ENCODE measurements around the gene HS2ST1. TPM values are rescaled to one million over a fixed set of nuclear protein-coding genes. Genes with fewer than 3 reads are reported as not detected.

HS2ST1 gene
- polyA plus RNA-seq, 1 donor (not counting 4 experiments of a cell fraction or from before 2014, with no cell fraction given): 18.7 TPM

- Histone ChIP-seq H3K27me3 (ENCODE audit: control insufficient read depth, extremely low read depth, insufficient read depth, low read length) (no peaks in the 10 kb centered on the region), H4K20me1 (ENCODE audit: control insufficient read depth, extremely low read depth, insufficient read depth, low read length) (no peaks in the 10 kb centered on the region), H3K9me3 (ENCODE audit: control insufficient read depth, low read depth, low read length) (no peaks in the 10 kb centered on the region), H3K9ac (ENCODE audit: control insufficient read depth, extremely low read depth, insufficient read depth, low read length) (no peak overlapping the region), H3K79me2 (ENCODE audit: control insufficient read depth, insufficient read depth, low read length) (no peaks in the 10 kb centered on the region), H3K27ac (ENCODE audit: control insufficient read depth, insufficient read depth, low read length) (no peak overlapping the region), H3K4me1 (ENCODE audit: control insufficient read depth, extremely low read depth, insufficient read depth, low read length) (no peaks in the 10 kb centered on the region), H3K4me2 (ENCODE audit: control insufficient read depth, extremely low read depth, insufficient read depth, low read depth, low read length) (no peak overlapping the region), H3K4me3 (ENCODE audit: control insufficient read depth in 2 of 3, extremely low read depth in 1 of 3, insufficient read depth in 2 of 3, low read depth in 1 of 3, low read length in 3 of 3) (no peak overlapping the region), H2AFZ (ENCODE audit: control insufficient read depth, low read length) (no peak overlapping the region), H3K36me3 (ENCODE audit: control insufficient read depth in 2 of 2, extremely low read depth in 1 of 2, insufficient read depth in 2 of 2, low read length in 2 of 2) (no peaks in the 10 kb centered on the region), H3K9me1 (ENCODE audit: control insufficient read depth, extremely low read depth, insufficient read depth, low read length) (no peaks in the 10 kb centered on the region)
- TF ChIP-seq EZH2 (IDR thresholded peaks at IDR 0.05; ENCODE audit: low read length) (no peak), CTCF (optimal IDR thresholded peaks at IDR 0.05 in 1 of 3, IDR thresholded peaks at IDR 0.05 in 1 of 3, conservative IDR thresholded peaks at IDR 0.05 in 1 of 3; ENCODE audit: extremely low read depth in 1 of 3, insufficient read depth in 2 of 3, low read length in 3 of 3) (no peak)
- DNase-seq (ENCODE audit: low read depth, low spot score): no peak
- no peak for FAIRE-seq
- dilution Hi-C loops (cut with MboI; ENCODE audit: extremely low pct_ligation_motif_present, low sequenced_read_pairs): no loop called here
Measured at GRCh38 chr1:87028576-87028975, 114.1 kb downstream of the HS2ST1 start.

GRCh38 chr1:87030740-87031690, 116.6 kb downstream of the HS2ST1 start:
- H3K4me1 ChIP-seq (ENCODE audit: control insufficient read depth, extremely low read depth, insufficient read depth, low read length): no peaks in the 10 kb centered on the region
- no peaks in the 10 kb centered on the region for H3K27me3 ChIP-seq (ENCODE audit: control insufficient read depth, extremely low read depth, insufficient read depth, low read length)
- DNase-seq (ENCODE audit: low read depth, low spot score) (no peak), FAIRE-seq (no peak)
- H3K27ac ChIP-seq (ENCODE audit: control insufficient read depth, insufficient read depth, low read length): no peak overlapping the region
- no peaks in the 10 kb centered on the region for H3K79me2 ChIP-seq (ENCODE audit: control insufficient read depth, insufficient read depth, low read length)
- no peak for TF ChIP-seq CTCF (optimal IDR thresholded peaks at IDR 0.05 in 1 of 3, IDR thresholded peaks at IDR 0.05 in 1 of 3, conservative IDR thresholded peaks at IDR 0.05 in 1 of 3; ENCODE audit: extremely low read depth in 1 of 3, insufficient read depth in 2 of 3, low read length in 3 of 3)
- no peak for TF ChIP-seq EZH2 (IDR thresholded peaks at IDR 0.05; ENCODE audit: low read length)
- dilution Hi-C loops (cut with MboI; ENCODE audit: extremely low pct_ligation_motif_present, low sequenced_read_pairs): no loop called here
- H4K20me1 ChIP-seq (ENCODE audit: control insufficient read depth, extremely low read depth, insufficient read depth, low read length): no peaks in the 10 kb centered on the region
- no peak overlapping the region for H3K9ac ChIP-seq (ENCODE audit: control insufficient read depth, extremely low read depth, insufficient read depth, low read length)
- no peak overlapping the region for H3K4me3 ChIP-seq (ENCODE audit: control insufficient read depth in 2 of 3, extremely low read depth in 1 of 3, insufficient read depth in 2 of 3, low read depth in 1 of 3, low read length in 3 of 3)
- no peak overlapping the region for H3K4me2 ChIP-seq (ENCODE audit: control insufficient read depth, extremely low read depth, insufficient read depth, low read depth, low read length)
- H3K9me1 ChIP-seq (ENCODE audit: control insufficient read depth, extremely low read depth, insufficient read depth, low read length): no peaks in the 10 kb centered on the region
- no peak overlapping the region for H2AFZ ChIP-seq (ENCODE audit: control insufficient read depth, low read length)
- H3K36me3 ChIP-seq (ENCODE audit: control insufficient read depth in 2 of 2, extremely low read depth in 1 of 2, insufficient read depth in 2 of 2, low read length in 2 of 2): no peaks in the 10 kb centered on the region
- H3K9me3 ChIP-seq (ENCODE audit: control insufficient read depth, low read depth, low read length): no peaks in the 10 kb centered on the region

Data from keratinocyte (primary cell).